CD4-positive, alpha-beta T cell treated with Interferon alpha-2 for 1 hour (primary cell): ENCODE data around the gene CLDN16.
A peak's percentile ranks its signal among the peaks of the same experiment; 100 is the strongest.

Experiments
- DNase-seq, 2 donors: peaks; one replicate each; pipeline ENCODE4 v3.0.0-alpha.2; 2020 to 2022

CLDN16 gene

GRCh38 chr3:190381441-190381840 is 6.5 kb upstream of the CLDN16 start:
- DNase-seq, result no peak

- no peak for DNase-seq
These were observed 5.9 kb upstream of the CLDN16 start for GRCh38 chr3:190382082-190382481.

- peak in 1 of 2 donors; percentile 0 for DNase-seq
These were observed 3.6 kb upstream of the CLDN16 start for GRCh38 chr3:190384309-190384756.

GRCh38 chr3:190385731-190386688 is 2.0 kb upstream of the CLDN16 start:
- no peak for DNase-seq

- no peak for DNase-seq
These were observed 740 bp downstream of the CLDN16 start for GRCh38 chr3:190388703-190389102.

GRCh38 chr3:190396001-190396400 is 8.0 kb downstream of the CLDN16 start:
- DNase-seq, result no peak

GRCh38 chr3:190397889-190398288 is 9.9 kb downstream of the CLDN16 start:
- no peak for DNase-seq

GRCh38 chr3:190399677-190400076 is 11.7 kb downstream of the CLDN16 start:
- DNase-seq, result no peak

- DNase-seq, result no peak
These were observed 14.0 kb downstream of the CLDN16 start for GRCh38 chr3:190401963-190402362.

- DNase-seq, result no peak
These were observed 16.8 kb downstream of the CLDN16 start for GRCh38 chr3:190404715-190405114.

GRCh38 chr3:190414297-190414696 is 26.3 kb downstream of the CLDN16 start:
- DNase-seq, result no peak

- no peak for DNase-seq
These were observed 36.1 kb downstream of the CLDN16 start for GRCh38 chr3:190424108-190424477.

GRCh38 chr3:190424478-190425439 is 36.8 kb downstream of the CLDN16 start:
- DNase-seq, result peak; percentile 11 to 54

GRCh38 chr3:190425833-190426232 is 37.9 kb downstream of the CLDN16 start:
- DNase-seq, result no peak

GRCh38 chr3:190426806-190427507 is 39.0 kb downstream of the CLDN16 start:
- DNase-seq, result no peak

- no peak for DNase-seq
These were observed 41.7 kb downstream of the CLDN16 start for GRCh38 chr3:190429681-190430080.

- DNase-seq, result no peak
These were observed 42.9 kb downstream of the CLDN16 start for GRCh38 chr3:190430906-190431305.

- DNase-seq, result no peak
These were observed 44.3 kb downstream of the CLDN16 start for GRCh38 chr3:190432216-190432615.

- DNase-seq, result no peak
These were observed 45.7 kb downstream of the CLDN16 start for GRCh38 chr3:190433626-190434025.

GRCh38 chr3:190435618-190436017 is 47.7 kb downstream of the CLDN16 start:
- no peak for DNase-seq

GRCh38 chr3:190436331-190436730 is 48.4 kb downstream of the CLDN16 start:
- DNase-seq, result no peak

- no peak for DNase-seq
These were observed 54.3 kb downstream of the CLDN16 start for GRCh38 chr3:190442240-190442639.

- no peak for DNase-seq
These were observed 55.3 kb downstream of the CLDN16 start for GRCh38 chr3:190443257-190443656.
